Body of pancreas (tissue), 4 donors: ENCODE data around the gene ADRA2C. TPM values are rescaled to one million over a fixed set of nuclear protein-coding genes. Genes with fewer than 3 reads are reported as not detected.

Source experiments
- ATAC-seq: fragments of 150-250 bp; one replicate; pipeline ENCODE4 v1.9.1; 2016
- DNase-seq, 4 donors: peaks; one replicate each; pipeline ENCODE4 v3.0.0-alpha.2; 2019
- H3K27ac ChIP-seq, 4 donors: fragments of 200-600 bp; sonication (generic); 1 replicate in 3 of 4; 2 replicates in 1 of 4; pipeline versions ENCODE4 v1.5.1 to v1.6.1; 2016 to 2019; ENCODE audit warnings: mild to moderate bottlenecking in 1 of 4, mixed read lengths in 1 of 4, moderate library complexity in 1 of 4
- H3K27me3 ChIP-seq, 2 donors: fragments of 200-600 bp; sonication (generic); one replicate each; pipeline ENCODE4 v1.6.0; 2016; ENCODE audit warnings: mild to moderate bottlenecking in 1 of 2
- H3K36me3 ChIP-seq, 2 donors: fragments of 200-600 bp; sonication (generic); replicated peaks in 1 of 2; 2 replicates each; pipeline ENCODE4 v1.5.1; 2016; ENCODE audit warnings: low read depth in 2 of 2; ENCODE audit not compliant: insufficient read depth in 1 of 2
- H3K4me1 ChIP-seq: fragments of 200-600 bp; sonication (generic); one replicate; pipeline ENCODE4 v1.6.0; 2016
- H3K4me3 ChIP-seq, 2 donors: fragments of 200-600 bp; sonication (generic); 1 replicate in 1 of 2; 2 replicates in 1 of 2; pipeline ENCODE4 v1.5.1; 2016 to 2019
- H3K9me3 ChIP-seq, 3 donors: fragments of 200-600 bp; sonication (generic); 1 replicate in 2 of 3; 2 replicates in 1 of 3; pipeline ENCODE4 v1.5.1; 2016
- POLR2A ChIP-seq, 3 donors: fragments of 450-650 bp; IDR thresholded peaks; one replicate each; pipeline ENCODE4 v1.6.1; 2016; ENCODE audit warnings: antibody characterized with exemption in 3 of 3, mild to moderate bottlenecking in 2 of 3
- WGBS, 2 donors: methylation state at CpG; one replicate each; pipeline ENCODE4 v1.1.5; 2017; 5-methylcytosine and 5-hydroxymethylcytosine counted together
- intact Hi-C: fragments of 100-400 bp; cut with DNase I; formaldehyde crosslinking; loops from one replicate; pipeline ENCODE4 v1.15.1; 2023
- total RNA-seq, 2 donors: library from RNA; depleted of rRNA; stranded (reverse); fragments of >200 nt; gene quantifications; one replicate each; pipeline ENCODE4 v1.1.0, GENCODE V29; 2016
- TF ChIP-seq, protein P1 (sequence below), 7 experiments: fragments of 450-650 bp in 4 of 7; fragments of 200-600 bp in 3 of 7; sonication (generic) in 3 of 7; IDR thresholded peaks; one replicate each; pipeline ENCODE4 v1.5.1; 2016 to 2019; ENCODE audit warnings: antibody characterized with exemption in 7 of 7

Gene ADRA2C
- total RNA-seq, 2 donors from 2014 or later, result 6.7 to 10.5 TPM

GRCh38 chr4:3802571-3803474 is 36.6 kb downstream of the ADRA2C start:
- no peak for ATAC-seq
- Histone ChIP-seq H3K4me3 (no peak overlapping the region), H3K27me3 (no peaks in the 10 kb centered on the region), H3K27ac (no peak overlapping the region), H3K9me3 (no peaks in the 10 kb centered on the region), H3K4me1 (no peaks in the 10 kb centered on the region), H3K36me3 (no peaks in the 10 kb centered on the region)
- DNase-seq, result no peak
- intact Hi-C loops, result no loop called here
- 32 to 34% methylated on average over 7 to 13 of the region's 13 CpGs for WGBS, 2 donors
- TF ChIP-seq, protein P1, sequence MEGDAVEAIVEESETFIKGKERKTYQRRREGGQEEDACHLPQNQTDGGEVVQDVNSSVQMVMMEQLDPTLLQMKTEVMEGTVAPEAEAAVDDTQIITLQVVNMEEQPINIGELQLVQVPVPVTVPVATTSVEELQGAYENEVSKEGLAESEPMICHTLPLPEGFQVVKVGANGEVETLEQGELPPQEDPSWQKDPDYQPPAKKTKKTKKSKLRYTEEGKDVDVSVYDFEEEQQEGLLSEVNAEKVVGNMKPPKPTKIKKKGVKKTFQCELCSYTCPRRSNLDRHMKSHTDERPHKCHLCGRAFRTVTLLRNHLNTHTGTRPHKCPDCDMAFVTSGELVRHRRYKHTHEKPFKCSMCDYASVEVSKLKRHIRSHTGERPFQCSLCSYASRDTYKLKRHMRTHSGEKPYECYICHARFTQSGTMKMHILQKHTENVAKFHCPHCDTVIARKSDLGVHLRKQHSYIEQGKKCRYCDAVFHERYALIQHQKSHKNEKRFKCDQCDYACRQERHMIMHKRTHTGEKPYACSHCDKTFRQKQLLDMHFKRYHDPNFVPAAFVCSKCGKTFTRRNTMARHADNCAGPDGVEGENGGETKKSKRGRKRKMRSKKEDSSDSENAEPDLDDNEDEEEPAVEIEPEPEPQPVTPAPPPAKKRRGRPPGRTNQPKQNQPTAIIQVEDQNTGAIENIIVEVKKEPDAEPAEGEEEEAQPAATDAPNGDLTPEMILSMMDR (IDR thresholded peaks at IDR 0.05), result no peak
- TF ChIP-seq POLR2A (IDR thresholded peaks at IDR 0.05), result no peak

DNA sequence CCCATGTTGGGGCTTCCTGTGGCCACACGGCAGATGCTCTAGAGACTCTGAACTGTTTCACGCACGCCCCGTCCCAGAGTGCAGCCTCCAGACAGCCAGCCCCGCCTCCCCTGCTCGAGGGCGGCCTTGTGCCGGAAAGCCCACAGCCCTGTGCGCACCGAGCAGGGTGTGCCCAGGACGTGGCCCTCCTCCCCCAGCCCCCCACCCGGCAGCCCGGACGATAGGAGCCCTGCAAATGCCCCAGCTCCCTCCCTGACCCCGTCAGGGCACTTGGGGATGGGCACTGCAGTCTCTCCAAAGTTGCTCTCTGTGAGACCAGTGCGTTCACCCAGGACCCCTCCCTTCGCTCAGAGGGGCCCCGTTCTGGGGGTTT is 37.3 kb downstream of the ADRA2C start:
- Histone ChIP-seq H3K4me3 (no peak overlapping the region), H3K27ac (no peak overlapping the region), H3K36me3 (no peaks in the 10 kb centered on the region), H3K9me3 (no peaks in the 10 kb centered on the region), H3K27me3 (no peaks in the 10 kb centered on the region), H3K4me1 (no peaks in the 10 kb centered on the region)
- intact Hi-C loops, result no loop called here
- ATAC-seq, result no peak
- WGBS, 2 donors, result 36% methylated on average over 14 of the region's 18 CpGs; no CpG with 5 or more reads in 1 of the 2 donors
- TF ChIP-seq, protein P1 (IDR thresholded peaks at IDR 0.05), result no peak
- no peak for TF ChIP-seq POLR2A (IDR thresholded peaks at IDR 0.05)
- DNase-seq, result no peak

- Histone ChIP-seq H3K27me3 (no peaks in the 10 kb centered on the region), H3K36me3 (no peaks in the 10 kb centered on the region), H3K27ac (no peak overlapping the region), H3K9me3 (no peaks in the 10 kb centered on the region), H3K4me3 (no peak overlapping the region), H3K4me1 (no peaks in the 10 kb centered on the region)
- ATAC-seq, result no peak
- WGBS, 2 donors, result 79 to 85% methylated on average over 5 to 7 of the region's 8 CpGs
- intact Hi-C loops, result no loop called here
- no peak for TF ChIP-seq POLR2A (IDR thresholded peaks at IDR 0.05)
- TF ChIP-seq, protein P1 (IDR thresholded peaks at IDR 0.05), result no peak
- no peak for DNase-seq
These were observed 37.8 kb downstream of the ADRA2C start for GRCh38 chr4:3803946-3804345.

DNA sequence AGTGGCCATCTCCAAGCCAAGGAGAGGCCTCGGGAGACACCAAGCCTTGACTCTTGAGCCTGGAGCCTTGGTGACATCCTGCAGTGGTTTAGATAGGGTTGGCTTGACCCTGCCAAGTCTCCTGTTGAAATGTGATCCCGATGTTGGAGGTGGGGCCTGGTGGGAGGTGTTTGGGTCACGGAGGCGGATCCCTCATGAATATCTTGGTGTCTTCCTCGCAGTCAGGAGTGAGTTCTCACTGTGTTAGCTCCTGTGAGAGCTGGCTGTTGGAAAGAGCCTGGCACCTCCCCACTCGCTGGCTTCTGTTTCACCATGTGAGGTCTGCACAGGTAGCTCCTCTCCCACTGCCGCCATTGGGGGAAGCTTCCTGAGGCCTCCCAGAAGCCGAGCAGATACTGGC is 38.8 kb downstream of the ADRA2C start:
- H3K4me3 ChIP-seq, result no peak overlapping the region
- no peak for TF ChIP-seq POLR2A (IDR thresholded peaks at IDR 0.05)
- TF ChIP-seq, protein P1 (IDR thresholded peaks at IDR 0.05), result no peak
- no peaks in the 10 kb centered on the region for H3K4me1 ChIP-seq
- DNase-seq (no peak), ATAC-seq (no peak)
- H3K27ac ChIP-seq, result no peak overlapping the region
- 85% methylated on average over 8 of the region's 8 CpGs for WGBS, 2 donors
- no peaks in the 10 kb centered on the region for H3K9me3 ChIP-seq
- no peaks in the 10 kb centered on the region for H3K27me3 ChIP-seq
- intact Hi-C loops, result no loop called here
- no peaks in the 10 kb centered on the region for H3K36me3 ChIP-seq

GRCh38 chr4:3805731-3806130 is 39.5 kb downstream of the ADRA2C start:
- WGBS, 2 donors, result 81 to 89% methylated on average over 5 to 11 of the region's 11 CpGs

More at GRCh38 chr4:3805731-3806130, 39.5 kb downstream of the ADRA2C start:
- Histone ChIP-seq H3K27ac (no peak overlapping the region), H3K4me3 (no peak overlapping the region), H3K36me3 (no peaks in the 10 kb centered on the region), H3K4me1 (no peaks in the 10 kb centered on the region), H3K9me3 (no peaks in the 10 kb centered on the region), H3K27me3 (no peaks in the 10 kb centered on the region)
- TF ChIP-seq POLR2A (IDR thresholded peaks at IDR 0.05), result no peak
- TF ChIP-seq, protein P1 (IDR thresholded peaks at IDR 0.05), result no peak
- intact Hi-C loops, result no loop called here
- ATAC-seq, result no peak
- DNase-seq, result no peak
